Neuronal stem cell (in vitro differentiated cells): ENCODE measurements around the gene CCL26.
A peak's percentile ranks its signal among the peaks of the same experiment; 100 is the strongest.

Experiments used
- DNase-seq: peaks from one replicate; pipeline ENCODE4 v3.0.0-alpha.2; 2013; ENCODE audit warnings: low spot score
- H2AFZ ChIP-seq: one replicate; pipeline ENCODE4 v1.6.1; 2013; ENCODE audit warnings: mild to moderate bottlenecking, low read length, inconsistent platforms
- H2AK5ac ChIP-seq: 2 replicates; pipeline ENCODE4 v1.6.1; 2013; ENCODE audit warnings: low read depth, mild to moderate bottlenecking, inconsistent platforms, low read length, moderate library complexity, mixed read lengths
- H2BK120ac ChIP-seq: 2 replicates; pipeline ENCODE4 v1.6.1; 2013; ENCODE audit warnings: low read depth, mild to moderate bottlenecking, inconsistent platforms, low read length, moderate library complexity, mixed read lengths
- H2BK12ac ChIP-seq: one replicate; pipeline ENCODE4 v1.6.1; 2013; ENCODE audit warnings: low read length, inconsistent platforms
- H2BK15ac ChIP-seq: 2 replicates; pipeline ENCODE4 v1.6.1; 2013; ENCODE audit warnings: mild to moderate bottlenecking, low read length, inconsistent platforms, mixed read lengths
- H2BK5ac ChIP-seq: one replicate; pipeline ENCODE4 v1.6.1; 2013; ENCODE audit warnings: inconsistent platforms, mild to moderate bottlenecking, low read length, moderate library complexity
- H3K14ac ChIP-seq: one replicate; pipeline ENCODE4 v1.6.1; 2013; ENCODE audit warnings: low read length, inconsistent platforms
- H3K18ac ChIP-seq: 2 replicates; pipeline ENCODE4 v1.6.1; 2013; ENCODE audit warnings: low read length, inconsistent platforms
- H3K23ac ChIP-seq: 2 replicates; pipeline ENCODE4 v1.6.1; 2013; ENCODE audit warnings: low read depth, mild to moderate bottlenecking, mixed read lengths, low read length, inconsistent platforms; ENCODE audit not compliant: poor library complexity
- H3K27ac ChIP-seq: replicated peaks from 3 replicates; pipeline ENCODE4 v1.5.1; 2013; ENCODE audit warnings: low read length, inconsistent platforms
- H3K27me3 ChIP-seq, 3 experiments: 2 replicates each; pipeline ENCODE4 v1.6.1; 2013; ENCODE audit warnings: low read length in 3 of 3, mild to moderate bottlenecking in 2 of 3, inconsistent platforms in 1 of 3, low read depth in 1 of 3, mixed read lengths in 1 of 3, moderate library complexity in 1 of 3; ENCODE audit not compliant: control insufficient read depth in 3 of 3, insufficient read depth in 3 of 3
- H3K36me3 ChIP-seq, 2 donors: replicated peaks in 1 of 2; 2 replicates each; pipeline ENCODE4 v1.6.1; 2013; ENCODE audit warnings: low read length in 2 of 2; ENCODE audit not compliant: control insufficient read depth in 2 of 2, insufficient read depth in 2 of 2
- H3K4ac ChIP-seq: 2 replicates; pipeline ENCODE4 v1.6.1; 2013; ENCODE audit warnings: inconsistent platforms, mild to moderate bottlenecking, low read length, moderate library complexity
- H3K4me1 ChIP-seq, 2 donors: 1 replicate in 1 of 2; 2 replicates in 1 of 2; pipeline ENCODE4 v1.6.1; 2013; ENCODE audit warnings: low read length in 2 of 2, low read depth in 1 of 2; ENCODE audit not compliant: control insufficient read depth in 2 of 2, insufficient read depth in 1 of 2
- H3K4me2 ChIP-seq: one replicate; pipeline ENCODE4 v1.6.1; 2013; ENCODE audit warnings: mild to moderate bottlenecking, low read length, inconsistent platforms; ENCODE audit not compliant: insufficient read depth, poor library complexity, severe bottlenecking
- H3K4me3 ChIP-seq, 2 donors: 2 replicates each; pipeline ENCODE4 v1.5.1; 2013; ENCODE audit warnings: low read length in 2 of 2, mild to moderate bottlenecking in 2 of 2, inconsistent platforms in 1 of 2, moderate library complexity in 1 of 2
- H3K79me1 ChIP-seq: one replicate; pipeline ENCODE4 v1.6.1; 2013; ENCODE audit warnings: low read depth, mild to moderate bottlenecking, inconsistent platforms, low read length, moderate library complexity
- H3K9ac ChIP-seq: one replicate; pipeline ENCODE4 v1.6.1; 2013; ENCODE audit warnings: mild to moderate bottlenecking, low read depth, low read length, inconsistent platforms; ENCODE audit not compliant: poor library complexity
- H3K9me3 ChIP-seq, 2 donors: replicated peaks in 1 of 2; 2 replicates each; pipeline versions ENCODE3 to v1.6.1; 2013; ENCODE audit warnings: low read length in 2 of 2, mild to moderate bottlenecking in 2 of 2, inconsistent platforms in 1 of 2, low read depth in 1 of 2, mixed read lengths in 1 of 2, moderate library complexity in 1 of 2; ENCODE audit not compliant: control insufficient read depth in 2 of 2, insufficient read depth in 1 of 2
- H4K8ac ChIP-seq: one replicate; pipeline ENCODE4 v1.6.1; 2013; ENCODE audit warnings: low read depth, mild to moderate bottlenecking, inconsistent platforms, low read length, moderate library complexity
- H4K91ac ChIP-seq: one replicate; pipeline ENCODE4 v1.6.1; 2013; ENCODE audit warnings: low read length, low read depth, mild to moderate bottlenecking, inconsistent platforms; ENCODE audit not compliant: poor library complexity
- WGBS, 2 donors: extraction: QIAGEN DNeasy Blood & Tissue Kit; methylation state at CpG; one replicate each; pipeline ENCODE4 v1.1.7; 2013; ENCODE audit warnings: missing lambda C conversion rate in 2 of 2, mixed read lengths in 1 of 2; ENCODE audit not compliant: insufficient read length in 2 of 2, insufficient replicate concordance in 1 of 2; ENCODE audit errors: extremely low coverage in 2 of 2; 5-methylcytosine and 5-hydroxymethylcytosine counted together

Gene CCL26

DNA sequence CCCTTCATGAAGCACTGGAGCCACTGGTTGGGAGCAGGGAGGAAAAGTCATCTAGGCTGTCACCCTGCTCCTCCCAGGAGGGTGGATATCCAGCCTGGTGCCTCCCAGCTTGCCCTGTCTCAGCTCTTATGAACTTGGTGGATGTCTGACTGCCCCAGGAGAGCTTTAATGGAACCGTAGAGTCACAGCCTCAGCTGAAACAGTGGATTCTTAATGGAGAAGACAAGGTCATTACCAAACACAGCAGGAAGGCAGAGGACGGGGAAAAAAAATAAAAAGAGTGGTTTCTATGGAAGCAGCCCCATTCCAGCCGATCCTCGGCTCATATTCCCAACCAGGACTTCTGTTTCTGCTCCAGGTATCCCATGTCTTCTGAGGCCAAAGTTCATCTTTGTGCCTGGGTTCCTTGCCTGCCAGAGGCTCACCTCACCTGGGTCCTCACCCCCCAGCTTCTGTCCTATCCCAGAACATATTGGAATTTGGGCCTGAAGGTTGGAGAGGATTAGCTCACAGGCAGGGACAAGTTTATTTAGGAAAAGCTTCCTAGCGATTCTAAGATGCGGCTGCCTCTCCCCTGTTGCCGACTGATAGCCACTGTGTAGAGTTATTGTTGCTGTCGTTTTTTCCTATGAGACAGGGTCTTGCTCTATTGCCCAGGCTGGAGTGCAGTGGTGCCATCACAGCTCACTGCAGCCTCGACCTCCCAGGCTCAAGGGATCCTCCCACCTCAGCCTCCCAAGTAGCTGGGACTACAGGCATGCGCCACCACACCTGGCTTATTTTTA lies 15.6 kb downstream of the CCL26 start:
- WGBS, 2 donors: no CpG with 5 or more reads among the region's 10 CpGs
- Histone ChIP-seq H3K14ac (no peak overlapping the region), H3K4me3 (no peak overlapping the region), H3K27me3 (no peaks in the 10 kb centered on the region), H3K4me1 (peaks cover 0 to 2% of the 10 kb centered on the region in 2 donors), H3K4me2 (peak overlapping the region; percentile 18), H3K9ac (no peak overlapping the region), H2AK5ac (peak overlapping the region; percentile 52), H2BK5ac (no peak overlapping the region), H3K18ac (no peak overlapping the region), H3K27ac (no peak overlapping the region), H2AFZ (no peak overlapping the region), H3K23ac (no peak overlapping the region), H3K79me1 (no peaks in the 10 kb centered on the region), H2BK12ac (no peak overlapping the region), H2BK120ac (no peak overlapping the region), H3K9me3 (peaks cover 0 to 2% of the 10 kb centered on the region in 2 donors), H3K36me3 (no peaks in the 10 kb centered on the region), H3K4ac (no peak overlapping the region), H2BK15ac (peak overlapping the region; percentile 73), H4K8ac (no peak overlapping the region), H4K91ac (no peak overlapping the region)
- no peak for DNase-seq

DNA sequence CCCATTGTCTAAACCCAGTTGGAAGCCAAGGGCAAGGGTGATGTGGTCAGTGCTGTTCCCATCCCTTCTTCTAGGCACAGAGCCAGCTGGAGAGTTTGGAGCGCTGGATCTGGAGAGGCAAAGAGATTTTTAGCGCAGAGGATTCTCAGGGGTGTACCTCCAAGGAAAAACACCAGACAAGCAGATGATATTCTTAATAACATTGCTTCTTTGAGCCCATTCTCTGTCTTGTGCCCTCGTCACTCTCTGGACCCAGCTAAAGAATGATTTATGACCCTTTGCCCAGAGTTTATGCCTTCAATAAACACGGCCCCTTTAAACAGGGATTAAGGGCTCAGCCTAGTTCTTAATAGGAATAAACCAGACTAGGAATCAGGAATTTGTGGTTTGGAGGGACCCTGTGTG lies 28.6 kb downstream of the CCL26 start:
- H3K4me1 ChIP-seq: peaks cover 4 to 10% of the 10 kb centered on the region in 2 donors
- H3K79me1 ChIP-seq: no peaks in the 10 kb centered on the region
- no peak overlapping the region for H2BK120ac ChIP-seq
- no peak overlapping the region for H3K27ac ChIP-seq
- DNase-seq: no peak
- WGBS, 2 donors: no CpG with 5 or more reads among the region's 4 CpGs
- H3K36me3 ChIP-seq: no peaks in the 10 kb centered on the region
- H2AFZ ChIP-seq: no peak overlapping the region
- no peak overlapping the region for H4K8ac ChIP-seq
- no peak overlapping the region for H3K4me2 ChIP-seq
- no peak overlapping the region for H3K18ac ChIP-seq
- peaks cover 0 to 3% (median 0%) of the 10 kb centered on the region in 3 experiments for H3K27me3 ChIP-seq
- no peak overlapping the region for H3K9ac ChIP-seq
- H3K23ac ChIP-seq: no peak overlapping the region
- H3K4ac ChIP-seq: no peak overlapping the region
- no peak overlapping the region for H2BK15ac ChIP-seq
- no peaks in the 10 kb centered on the region for H3K9me3 ChIP-seq
- H4K91ac ChIP-seq: no peak overlapping the region
- no peak overlapping the region for H3K14ac ChIP-seq
- H2BK12ac ChIP-seq: no peak overlapping the region
- H3K4me3 ChIP-seq: no peak overlapping the region
- H2AK5ac ChIP-seq: no peak overlapping the region
- H2BK5ac ChIP-seq: no peak overlapping the region

DNA sequence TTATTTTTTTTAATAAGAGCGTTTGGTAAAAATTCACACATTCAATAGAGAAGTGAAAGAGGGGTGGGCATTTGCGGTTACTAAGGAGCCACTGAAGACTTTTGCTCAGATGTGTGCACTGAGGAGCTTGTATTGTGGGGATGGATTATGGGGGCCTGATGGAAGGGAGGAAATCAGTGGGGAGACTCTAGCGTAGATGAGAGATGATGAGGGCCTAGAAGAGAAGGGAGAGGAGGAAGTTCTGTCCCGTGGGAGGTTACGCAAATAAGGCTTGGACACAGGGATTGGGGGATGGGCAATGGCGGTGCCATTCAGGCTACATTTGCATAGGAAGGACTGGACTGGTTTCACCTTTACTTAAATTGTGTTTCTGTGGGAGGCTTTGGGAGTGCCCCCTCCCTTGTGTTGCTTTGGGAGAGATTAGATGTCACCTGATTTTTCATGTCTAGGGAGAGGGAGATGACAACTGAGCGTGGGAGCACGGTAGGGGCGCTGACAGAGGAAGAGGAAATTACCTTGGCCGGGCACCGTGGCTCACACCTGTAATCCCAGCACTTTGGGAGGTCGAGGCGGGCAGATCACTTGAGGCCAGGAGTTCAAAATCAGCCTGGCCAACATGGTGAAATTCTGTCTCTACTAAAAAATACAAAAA lies 31.0 kb downstream of the CCL26 start:
- Histone ChIP-seq H2AK5ac (no peak overlapping the region), H4K91ac (no peak overlapping the region), H3K27ac (no peak overlapping the region), H3K9ac (no peak overlapping the region), H2BK5ac (no peak overlapping the region), H3K23ac (no peak overlapping the region), H4K8ac (no peak overlapping the region), H2BK15ac (no peak overlapping the region), H3K4me1 (peaks cover 7 to 18% of the 10 kb centered on the region in 2 donors), H3K36me3 (no peaks in the 10 kb centered on the region), H3K4me3 (no peak overlapping the region), H3K9me3 (no peaks in the 10 kb centered on the region), H3K4me2 (no peak overlapping the region), H3K79me1 (peaks cover 1% of the 10 kb centered on the region), H3K4ac (no peak overlapping the region), H3K14ac (no peak overlapping the region), H2AFZ (peak overlapping the region; percentile 57), H2BK120ac (no peak overlapping the region), H2BK12ac (no peak overlapping the region), H3K18ac (no peak overlapping the region), H3K27me3 (peaks cover 0 to 9% (median 9%) of the 10 kb centered on the region in 3 experiments)
- WGBS, 2 donors: 100% methylated on average over 1 of the region's 13 CpGs; no CpG with 5 or more reads in 1 of the 2 donors
- DNase-seq: no peak
